Measurements from ENCODE around the gene PPP1R3E.

- TF ChIP-seq CTCF (IDR thresholded peaks at IDR 0.05), result no peak
- TF ChIP-seq EP300 (IDR thresholded peaks at IDR 0.05; ENCODE audit: low read depth), result no peak
These were observed 4.5 kb upstream of the PPP1R3E start for GRCh38 chr14:23307146-23307530.
